HuH-7.5 (cell line): ENCODE results near the gene ZEB2.

ENCODE experiments used
- DNase-seq: peaks from one replicate; pipeline ENCODE4 v3.0.0; 2011; ENCODE audit warnings: low spot score

Gene ZEB2

DNA sequence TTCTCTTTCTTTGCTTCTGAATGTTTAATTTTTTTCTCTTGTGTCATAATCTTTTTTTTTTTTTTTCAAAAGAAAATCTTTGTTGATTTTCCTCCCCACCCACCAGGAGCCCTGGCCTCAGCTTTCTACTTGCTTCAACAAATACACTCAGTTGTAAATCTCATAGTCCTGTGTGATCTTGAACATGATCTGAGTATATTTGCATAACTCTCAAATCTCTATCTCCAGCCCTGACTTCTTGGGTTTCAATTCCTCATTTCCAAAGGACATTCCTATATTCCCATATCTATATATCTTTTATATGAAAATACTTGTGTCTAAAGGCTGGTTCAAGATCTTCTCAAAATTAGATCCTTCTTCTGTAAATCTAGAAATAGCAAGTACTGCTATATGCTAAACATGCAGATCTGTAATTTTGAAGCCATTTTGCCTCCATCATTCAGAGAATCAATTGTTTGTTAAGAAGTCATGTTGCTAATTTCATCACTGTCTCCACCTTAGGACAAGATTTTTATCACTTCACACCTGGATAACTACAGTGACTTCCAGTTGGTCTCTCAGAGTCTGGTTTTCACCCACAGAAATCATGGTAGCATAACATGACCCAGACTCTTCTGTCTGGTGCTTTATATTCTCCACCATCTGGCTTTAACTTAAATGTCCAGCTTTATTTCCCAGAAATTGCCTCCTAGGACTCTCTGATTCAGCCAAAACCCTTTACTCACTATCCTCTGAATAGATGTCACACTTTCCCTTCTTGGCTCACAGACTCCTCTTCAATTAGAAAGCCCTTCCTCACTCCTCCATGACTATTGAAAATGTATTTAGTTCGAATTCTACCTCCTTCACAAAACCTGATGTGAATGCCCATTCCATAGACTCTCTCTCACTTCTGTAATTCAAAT, 98.1 kb downstream of the ZEB2 start:
- no peak for DNase-seq

DNA sequence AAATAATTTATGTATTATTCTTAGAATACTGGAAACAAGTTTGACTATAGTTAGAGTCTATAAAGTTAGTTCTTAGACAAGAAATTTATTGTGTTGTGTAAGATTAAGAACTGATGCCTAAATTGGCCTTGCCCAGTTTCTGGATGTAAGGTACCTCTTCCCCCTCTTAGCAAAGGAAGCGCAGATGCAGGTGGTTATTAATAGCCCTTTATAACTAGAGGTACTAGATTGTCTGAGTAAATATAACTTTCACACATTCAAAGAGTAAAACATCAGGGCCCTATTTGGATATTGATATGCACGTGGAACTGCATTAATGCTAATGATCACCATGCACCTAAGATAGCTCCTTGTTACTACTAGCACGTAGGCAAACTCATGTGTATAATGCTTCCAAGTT, 100.7 kb downstream of the ZEB2 start:
- DNase-seq: no peak

DNA sequence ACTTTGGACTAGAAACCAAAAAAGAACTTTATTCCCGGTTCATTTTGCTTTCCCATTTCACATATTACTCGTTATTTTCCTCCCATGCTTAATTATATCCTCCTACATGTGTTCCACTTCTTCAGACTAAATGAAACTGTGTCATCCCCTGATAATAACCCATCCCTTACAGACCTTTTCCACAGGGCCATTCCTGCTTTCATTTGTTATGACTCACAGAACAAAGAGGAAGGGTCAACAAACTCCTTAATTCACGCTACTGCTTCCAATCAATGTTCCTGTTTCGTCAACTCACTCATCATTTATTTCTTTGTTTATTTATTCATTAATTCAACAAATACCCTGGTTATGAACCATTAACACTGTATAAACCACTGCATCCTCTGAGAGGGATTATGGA, 104.5 kb downstream of the ZEB2 start:
- no peak for DNase-seq

DNA sequence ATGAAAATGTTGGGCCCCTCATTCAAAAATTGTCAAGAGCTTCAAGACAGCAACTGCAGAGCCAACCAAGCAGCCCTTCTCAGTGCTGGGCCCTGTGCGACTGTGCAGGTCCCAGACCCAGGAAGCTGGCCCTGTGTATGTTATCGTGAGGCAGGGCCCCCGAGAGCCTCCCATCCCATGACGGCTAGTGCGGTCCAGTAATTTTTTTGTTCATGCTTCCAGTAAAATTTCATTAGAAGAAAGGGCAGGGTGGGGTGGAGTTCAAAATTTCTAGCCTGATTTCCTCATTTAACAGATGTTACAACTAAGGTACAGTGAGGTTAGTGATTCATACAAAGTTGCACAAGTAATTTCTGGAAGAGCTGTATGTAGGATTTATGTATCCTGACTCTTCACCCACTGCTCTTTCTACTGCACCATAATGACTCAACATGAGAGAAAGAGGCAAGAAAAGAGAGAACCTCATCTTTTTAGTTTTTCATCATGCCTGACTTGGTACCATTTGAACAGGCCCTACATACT, 105.5 kb downstream of the ZEB2 start:
- no peak for DNase-seq

DNA sequence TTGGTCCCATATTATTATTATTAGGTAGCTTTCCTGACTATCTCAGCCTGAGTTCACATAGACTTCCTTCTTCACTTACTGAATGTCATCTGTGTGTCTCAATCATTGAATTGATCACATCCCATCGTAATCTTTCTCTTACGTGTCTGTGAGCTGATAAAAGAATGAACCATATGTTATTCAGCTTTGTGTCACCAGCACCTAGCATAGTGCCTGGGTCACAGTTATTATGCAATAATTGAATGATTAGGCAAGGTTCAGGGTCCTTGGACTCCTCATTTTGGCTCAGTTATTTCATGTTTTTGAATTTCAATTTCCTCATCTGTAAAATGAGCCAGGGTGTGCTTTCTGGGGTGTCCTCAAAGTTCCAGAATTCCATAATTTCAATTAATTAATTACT, 107.2 kb downstream of the ZEB2 start:
- no peak for DNase-seq

DNA sequence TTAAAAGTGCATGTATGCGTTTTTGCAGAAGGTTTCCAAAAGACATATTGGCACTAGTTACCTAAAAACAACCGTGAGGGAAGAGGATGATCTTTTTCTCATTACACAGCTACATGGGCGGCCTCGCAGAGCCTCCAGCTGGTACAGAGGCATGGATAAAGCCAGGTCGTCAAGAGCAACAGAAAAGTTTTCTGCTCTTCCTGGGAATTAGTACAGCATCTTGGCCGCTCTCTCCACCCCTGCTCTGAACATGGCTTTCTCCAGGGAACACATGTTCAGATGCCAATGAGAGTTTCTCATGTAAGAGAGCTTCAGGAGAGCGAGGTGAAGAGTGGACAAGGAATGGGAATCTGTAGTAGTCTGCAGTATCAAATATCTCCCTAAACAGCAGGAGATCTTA, 108.4 kb downstream of the ZEB2 start:
- DNase-seq: no peak

DNA sequence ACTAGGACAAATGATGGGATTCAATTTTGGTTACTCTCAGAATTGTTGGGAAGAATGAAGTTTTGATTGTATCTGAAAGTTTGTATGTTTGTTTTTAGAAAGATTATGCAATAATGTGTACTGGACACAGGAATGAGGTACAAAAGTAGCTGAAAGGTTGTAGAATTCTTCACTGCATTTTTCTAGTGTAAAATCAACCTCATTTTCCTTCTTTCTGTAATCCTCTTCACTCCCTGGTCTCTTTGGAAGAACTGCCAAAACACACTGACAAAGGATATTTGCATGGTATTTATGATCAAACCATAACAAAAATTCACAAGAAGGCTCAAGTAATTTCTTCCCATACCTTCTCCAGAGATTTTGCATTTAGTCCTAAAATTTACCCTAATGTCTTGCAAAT, 110.7 kb downstream of the ZEB2 start:
- no peak for DNase-seq

DNA sequence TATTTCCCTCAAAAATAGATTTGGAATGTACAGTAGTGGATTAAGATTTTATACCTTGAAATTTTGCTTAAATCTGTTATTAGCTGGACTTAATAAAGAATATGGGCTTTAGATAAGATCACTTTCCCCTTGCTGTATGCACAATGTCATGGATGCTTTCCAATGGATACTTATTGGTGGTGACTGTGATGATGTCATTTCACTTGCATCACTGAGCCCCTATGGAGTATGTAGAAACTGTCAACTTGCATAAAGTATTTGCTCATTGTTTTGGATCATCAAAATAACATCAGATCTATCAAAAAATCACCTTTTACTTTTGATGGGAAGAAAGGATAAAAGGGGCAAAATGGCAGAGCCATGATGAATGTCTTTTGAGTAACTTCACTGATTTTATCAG, 112.7 kb downstream of the ZEB2 start:
- DNase-seq: no peak

DNA sequence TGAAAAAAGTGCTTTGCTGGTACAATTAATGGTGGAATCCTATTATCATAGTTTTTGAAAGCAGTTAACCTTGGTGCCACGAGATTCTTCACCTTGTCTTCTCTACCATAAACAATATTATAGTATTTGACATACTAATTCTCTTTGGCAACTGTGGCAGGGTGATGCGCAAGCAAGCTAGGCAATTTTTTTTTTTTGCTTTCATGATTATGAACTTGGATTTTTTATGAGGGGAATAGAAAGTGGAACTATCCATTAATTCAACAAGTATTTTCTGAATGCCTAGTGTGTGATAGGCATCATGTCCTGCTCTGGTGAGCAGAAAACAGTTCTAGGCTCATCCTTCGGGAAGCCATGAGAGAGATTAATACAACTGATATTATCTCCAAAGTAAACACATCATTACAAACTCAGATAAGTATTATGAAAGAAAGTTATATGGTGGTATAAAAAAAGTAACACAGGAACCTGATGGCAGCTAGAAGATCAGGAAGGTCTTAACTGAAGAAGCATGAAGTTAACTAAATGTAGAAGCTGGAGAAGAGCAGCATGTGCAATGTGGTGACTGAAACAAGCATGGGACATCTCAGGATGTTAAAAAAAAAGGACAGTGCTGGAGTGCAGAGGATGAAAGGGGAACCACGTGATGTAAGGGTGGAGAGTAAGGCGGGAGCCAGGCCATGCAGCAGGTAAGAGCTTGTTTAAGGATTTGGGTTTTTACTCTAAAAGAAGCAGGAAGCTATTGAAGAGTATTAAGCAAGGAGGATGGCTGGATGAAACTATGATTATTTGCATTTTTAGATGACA, 113.7 kb downstream of the ZEB2 start:
- no peak for DNase-seq

DNA sequence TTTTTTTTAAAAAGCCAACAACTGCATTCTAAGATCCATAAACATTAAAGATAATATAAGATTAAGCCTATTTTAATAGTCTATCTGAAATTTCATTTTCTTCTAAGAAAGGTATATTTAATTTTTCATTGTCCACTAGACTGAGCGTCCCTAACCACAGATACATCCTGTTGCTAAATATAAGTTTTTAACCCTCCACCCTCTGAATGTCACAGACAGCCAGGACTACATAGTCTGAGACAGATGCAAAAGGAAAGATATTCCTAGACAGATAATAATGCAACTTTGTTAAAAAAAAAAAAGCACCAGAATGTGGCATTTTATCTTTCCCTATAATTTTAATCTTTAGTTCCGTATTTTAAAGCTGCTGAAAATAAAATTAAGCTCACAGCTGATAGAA, 114.6 kb downstream of the ZEB2 start:
- no peak for DNase-seq

DNA sequence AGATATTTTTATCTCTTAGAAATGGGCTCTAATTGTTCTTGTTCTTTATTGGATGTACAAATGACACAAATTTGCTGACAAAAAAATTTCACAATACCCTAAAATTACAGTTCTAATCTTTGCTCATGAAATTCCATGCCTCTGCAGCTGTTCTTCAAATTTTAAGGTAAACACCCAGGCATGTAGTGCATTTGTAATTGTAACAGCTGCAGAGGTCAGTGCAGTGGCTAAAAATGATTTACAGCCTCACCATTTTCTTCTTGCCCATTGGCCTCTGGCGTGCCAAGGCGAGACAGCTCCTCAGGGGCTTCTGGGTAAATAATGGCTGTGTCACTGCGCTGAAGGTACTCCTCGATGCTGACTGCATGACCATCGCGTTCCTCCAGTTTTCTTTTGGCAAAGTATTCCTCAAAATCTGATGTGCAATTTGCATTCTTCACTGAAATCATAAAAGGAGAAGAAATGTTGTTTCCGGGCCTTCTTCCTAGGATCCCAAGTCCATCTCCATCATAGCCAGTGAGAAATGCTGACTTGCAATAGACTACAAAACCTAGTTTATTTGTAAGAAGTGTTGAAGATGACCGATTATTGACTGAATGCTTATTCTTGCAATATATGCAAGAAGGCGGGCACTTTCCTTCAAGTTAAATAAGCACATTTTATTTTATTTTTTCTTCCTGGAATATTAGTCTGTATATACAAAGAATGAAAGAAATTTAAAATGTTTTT, 115.2 kb downstream of the ZEB2 start:
- no peak for DNase-seq

DNA sequence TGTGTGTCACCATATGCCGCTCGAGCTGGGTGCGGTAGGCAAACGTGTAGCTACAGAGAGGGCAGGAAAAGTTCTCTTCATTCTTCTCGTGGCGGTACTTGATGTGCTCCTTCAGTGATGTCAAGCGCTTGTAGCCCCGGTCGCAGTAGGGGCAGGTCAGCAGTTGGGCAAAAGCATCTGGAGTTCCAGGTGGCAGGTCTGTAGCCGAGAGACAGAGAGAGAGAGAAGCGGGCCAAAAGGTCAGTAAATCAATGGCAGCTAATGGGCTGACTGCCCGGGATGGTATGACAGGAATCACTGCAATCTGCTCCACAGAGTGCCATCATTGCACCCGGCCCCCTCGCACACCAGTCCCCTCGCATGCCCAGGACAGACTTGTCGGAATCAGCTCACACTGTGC, 116.0 kb downstream of the ZEB2 start:
- no peak for DNase-seq

DNA sequence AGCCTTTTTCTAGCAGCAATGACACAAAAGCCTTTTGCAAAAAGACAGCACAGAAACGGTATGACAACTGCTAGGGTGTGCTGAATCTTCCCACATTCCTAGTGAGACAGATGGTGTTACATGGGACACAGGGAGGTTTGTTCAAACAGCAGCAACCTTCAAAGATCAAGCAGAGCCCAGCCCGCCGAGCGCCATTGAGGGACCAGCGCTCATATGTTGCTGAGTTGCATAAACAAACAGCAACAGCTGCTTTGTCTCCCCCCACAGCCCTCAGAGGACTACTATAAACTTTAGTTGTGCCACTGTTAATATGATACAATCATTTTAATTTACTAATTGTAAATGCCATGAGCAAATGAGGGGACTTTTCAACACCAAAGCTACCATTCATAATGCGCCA, 117.7 kb downstream of the ZEB2 start:
- no peak for DNase-seq

DNA sequence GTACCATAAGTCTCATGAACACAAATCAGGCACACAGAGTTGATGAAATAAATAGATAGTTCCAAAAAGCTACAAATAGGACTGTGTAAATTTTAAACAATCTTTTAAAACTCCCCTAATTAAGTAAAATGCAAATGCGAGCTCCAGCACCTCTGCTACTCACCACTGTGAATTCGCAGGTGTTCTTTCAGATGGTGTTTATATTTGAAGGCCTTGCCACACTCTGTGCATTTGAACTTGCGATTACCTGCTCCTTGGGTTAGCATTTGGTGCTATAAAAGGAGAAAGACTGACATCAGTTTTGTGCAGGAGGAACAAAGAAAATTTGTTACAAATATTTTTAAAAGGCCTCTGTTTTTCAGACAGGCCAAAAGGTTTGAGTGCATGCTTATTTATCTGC, 118.9 kb downstream of the ZEB2 start:
- DNase-seq: no peak

DNA sequence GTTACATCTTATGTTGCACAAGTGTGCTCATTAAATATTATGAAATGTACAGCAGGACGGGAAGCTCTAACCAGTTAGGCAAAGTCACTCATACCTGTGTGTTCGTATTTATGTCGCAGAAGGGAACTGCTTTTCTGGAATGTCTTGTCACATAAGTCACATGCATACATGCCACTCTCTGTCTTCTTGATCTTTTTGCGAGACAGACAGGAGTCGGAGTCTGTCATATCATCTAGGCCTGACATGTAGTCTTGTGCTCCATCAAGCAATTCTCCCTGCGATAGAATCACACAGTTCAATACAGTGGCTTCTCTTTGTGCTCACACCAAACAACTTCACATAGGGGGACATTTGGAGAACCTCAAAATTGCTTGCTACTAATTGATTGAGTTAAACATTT, 123.6 kb downstream of the ZEB2 start:
- no peak for DNase-seq

DNA sequence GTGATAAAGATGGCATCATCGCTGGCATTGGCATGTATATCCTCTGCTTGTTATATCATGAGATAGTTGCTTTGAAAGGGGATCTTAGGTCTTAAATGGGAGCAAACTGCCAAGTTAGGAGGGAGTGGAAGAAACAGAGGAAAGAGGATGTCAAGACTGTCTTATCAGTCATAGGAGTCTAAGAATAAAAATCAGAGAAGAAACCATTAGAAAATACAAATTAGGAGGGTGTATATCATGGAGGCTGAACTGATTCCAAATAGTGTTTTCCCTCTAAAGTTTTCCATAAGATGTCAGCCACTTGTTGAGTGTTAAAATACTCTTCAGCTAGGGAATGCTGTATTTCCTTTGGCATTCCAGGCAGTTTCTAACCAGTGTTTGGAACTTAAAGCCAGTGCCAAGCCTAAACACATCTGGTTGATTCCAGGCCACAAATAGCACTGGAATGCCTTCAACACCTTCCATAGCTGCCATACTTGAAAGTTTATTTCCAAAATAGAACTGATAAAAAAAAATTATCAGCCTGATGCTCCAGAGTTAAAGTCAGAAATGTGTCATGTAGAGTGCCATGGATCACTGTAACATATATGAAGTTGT, 129.4 kb downstream of the ZEB2 start:
- no peak for DNase-seq

DNA sequence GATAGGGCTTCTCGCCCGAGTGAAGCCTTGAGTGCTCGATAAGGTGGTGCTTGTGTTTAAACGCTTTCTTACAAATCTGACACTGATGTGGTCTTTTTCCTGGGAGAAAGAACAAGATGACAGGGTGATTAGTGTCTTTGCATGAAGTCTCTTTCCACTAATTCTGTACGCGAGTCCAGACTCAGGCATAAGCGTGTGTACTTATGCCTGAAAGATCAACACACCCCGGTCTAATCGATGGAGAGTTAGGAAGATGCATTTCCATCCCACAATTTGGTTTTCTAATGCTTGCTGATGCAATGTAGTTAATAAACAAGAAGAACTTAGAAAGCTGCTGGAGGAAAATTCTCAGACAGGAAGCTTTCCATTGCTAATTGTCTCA, 130.0 kb downstream of the ZEB2 start:
- DNase-seq: no peak

DNA sequence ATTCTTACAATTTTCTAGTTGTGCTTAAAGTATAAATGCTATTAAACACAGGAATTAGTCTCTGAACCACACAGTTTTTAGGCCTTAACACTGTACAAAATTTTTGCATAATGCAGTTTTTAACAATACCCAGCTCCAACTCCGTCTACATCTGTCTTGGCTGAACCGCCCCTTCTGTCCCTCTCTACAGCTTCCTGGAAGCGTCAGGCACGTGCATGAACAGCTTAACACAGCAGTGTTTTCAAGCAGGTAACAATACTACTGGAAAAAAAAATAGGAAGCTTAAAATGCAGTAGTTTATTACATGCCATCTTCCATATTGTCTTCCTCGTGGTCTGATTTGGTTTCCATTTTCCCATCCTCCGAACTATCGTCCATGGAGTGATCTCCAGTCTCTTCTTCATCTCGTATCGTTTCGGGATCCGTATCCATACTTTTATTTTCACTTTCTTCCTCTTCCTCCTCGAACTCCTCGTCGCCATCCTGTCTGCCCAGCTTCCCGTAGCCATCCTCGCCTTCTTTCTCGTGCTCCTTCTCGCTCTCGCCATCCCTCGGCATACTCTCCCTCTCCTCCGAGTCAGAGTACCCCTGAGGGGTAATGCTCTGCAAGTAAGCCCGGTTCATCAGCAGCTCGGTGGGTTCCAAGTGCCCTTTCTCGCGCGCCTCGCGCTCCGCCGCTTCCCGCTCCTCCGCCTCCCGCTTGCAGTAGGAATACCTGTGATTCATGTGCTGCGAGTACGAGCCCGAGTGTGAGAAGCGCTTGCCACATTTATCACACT, 130.6 kb downstream of the ZEB2 start:
- DNase-seq: no peak

DNA sequence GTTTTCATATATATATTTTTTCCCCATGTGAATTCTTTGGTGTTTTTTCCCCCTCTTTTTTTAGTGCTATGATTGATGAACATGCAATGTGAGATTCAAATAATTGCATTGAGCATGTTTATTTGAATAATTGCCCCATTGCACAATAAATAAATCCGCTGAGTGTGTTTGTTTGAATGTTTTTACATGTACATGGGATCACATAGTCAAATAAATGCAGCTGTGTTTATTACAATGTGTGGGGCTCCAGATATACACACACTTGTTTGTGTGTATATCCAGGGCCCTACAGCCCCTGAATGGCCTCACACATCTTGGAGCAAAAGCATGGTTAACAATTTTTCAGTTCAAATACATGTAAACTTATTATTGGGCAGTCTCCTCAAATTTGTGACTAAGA, 134.5 kb downstream of the ZEB2 start:
- no peak for DNase-seq

DNA sequence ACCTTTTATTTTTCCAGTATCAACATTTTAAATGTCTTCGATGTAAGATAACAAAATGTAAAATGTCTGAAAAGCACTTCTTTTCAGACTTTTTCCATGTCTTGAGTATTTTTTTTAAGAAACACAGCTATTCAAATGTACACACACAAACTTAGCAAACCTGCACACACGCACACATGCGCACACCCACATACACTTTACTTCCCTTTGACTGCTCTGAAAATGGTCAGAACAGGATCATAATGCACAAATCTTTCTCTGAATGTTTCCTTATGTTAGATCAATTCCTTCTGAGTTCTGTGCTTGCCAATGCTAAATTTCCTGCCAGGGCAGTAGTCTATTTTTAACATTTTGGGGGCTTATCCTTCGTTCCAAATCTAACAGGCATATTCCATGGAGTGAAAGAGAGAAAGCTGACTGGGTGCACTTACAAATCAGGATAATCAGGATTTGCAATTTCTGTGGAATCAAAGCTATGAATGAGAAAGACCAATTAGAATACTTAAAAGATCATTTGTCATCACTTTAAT, 136.3 kb downstream of the ZEB2 start:
- no peak for DNase-seq

DNA sequence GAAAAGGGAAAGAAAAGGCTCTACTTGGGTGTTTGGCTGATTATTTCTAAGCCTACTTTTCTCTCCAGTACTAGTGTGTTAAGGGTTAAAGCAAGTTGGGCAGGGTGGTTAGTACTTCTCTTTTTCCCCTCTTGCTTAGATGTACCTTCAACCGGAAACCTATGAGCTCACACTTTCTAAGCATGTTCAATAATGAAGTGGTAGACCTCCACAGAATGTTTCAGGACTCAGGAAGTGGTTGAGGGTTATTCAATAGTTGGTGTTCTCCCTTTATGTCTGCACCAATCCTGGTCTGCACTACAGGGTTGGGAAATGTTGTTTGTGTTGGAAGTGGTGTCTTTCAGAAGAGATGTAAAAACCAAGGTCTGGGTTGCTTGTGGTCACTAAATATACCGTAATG, 137.1 kb downstream of the ZEB2 start:
- no peak for DNase-seq
